ENCODE measurements around the gene LDB2. TPM values are rescaled to one million over a fixed set of nuclear protein-coding genes. Genes with fewer than 3 reads are reported as not detected.
A peak's percentile ranks its signal among the peaks of the same experiment; 100 is the strongest.

The LDB2 gene
- total RNA-seq, 4 donors from 2014 or later = 33.7 to 191 (median 43.5) TPM

DNA sequence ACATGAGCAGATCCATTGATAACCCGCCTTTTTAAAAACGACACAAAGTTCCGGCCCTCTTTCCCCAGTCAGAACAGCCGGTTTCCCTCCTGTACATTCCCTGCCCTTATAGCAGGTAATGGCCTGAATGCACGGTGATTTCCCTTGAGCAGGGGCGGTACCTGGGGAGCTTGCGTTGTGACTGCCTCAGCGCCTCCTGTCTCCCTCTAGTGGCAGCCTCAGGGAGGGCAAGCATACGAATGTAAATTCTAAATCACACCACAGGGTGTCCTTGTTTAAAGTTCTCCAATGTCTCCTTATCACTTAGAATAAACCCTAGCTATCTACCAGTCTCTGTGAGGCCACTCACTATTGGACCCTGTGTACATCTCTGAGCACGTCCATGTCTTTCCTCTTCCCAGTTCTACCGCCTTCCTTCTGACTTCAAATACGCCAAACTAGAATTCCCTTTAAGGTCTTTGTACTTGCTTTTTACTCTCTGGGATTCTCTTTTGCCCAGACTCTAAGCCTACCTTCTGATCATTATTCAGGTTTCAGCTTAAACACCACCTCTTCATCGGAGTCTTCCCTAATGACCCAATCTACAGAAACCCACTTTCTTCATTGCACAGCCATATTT, 18.4 kb upstream of the LDB2 start:
- ATAC-seq (ENCODE audit: low FRiP score) (peak; percentile 43), DNase-seq (ENCODE audit: low spot score) (no peak)
- TF ChIP-seq, protein P1, sequence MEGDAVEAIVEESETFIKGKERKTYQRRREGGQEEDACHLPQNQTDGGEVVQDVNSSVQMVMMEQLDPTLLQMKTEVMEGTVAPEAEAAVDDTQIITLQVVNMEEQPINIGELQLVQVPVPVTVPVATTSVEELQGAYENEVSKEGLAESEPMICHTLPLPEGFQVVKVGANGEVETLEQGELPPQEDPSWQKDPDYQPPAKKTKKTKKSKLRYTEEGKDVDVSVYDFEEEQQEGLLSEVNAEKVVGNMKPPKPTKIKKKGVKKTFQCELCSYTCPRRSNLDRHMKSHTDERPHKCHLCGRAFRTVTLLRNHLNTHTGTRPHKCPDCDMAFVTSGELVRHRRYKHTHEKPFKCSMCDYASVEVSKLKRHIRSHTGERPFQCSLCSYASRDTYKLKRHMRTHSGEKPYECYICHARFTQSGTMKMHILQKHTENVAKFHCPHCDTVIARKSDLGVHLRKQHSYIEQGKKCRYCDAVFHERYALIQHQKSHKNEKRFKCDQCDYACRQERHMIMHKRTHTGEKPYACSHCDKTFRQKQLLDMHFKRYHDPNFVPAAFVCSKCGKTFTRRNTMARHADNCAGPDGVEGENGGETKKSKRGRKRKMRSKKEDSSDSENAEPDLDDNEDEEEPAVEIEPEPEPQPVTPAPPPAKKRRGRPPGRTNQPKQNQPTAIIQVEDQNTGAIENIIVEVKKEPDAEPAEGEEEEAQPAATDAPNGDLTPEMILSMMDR (IDR thresholded peaks at IDR 0.05) = peak in 1 of 3 donors; percentile 27

DNA sequence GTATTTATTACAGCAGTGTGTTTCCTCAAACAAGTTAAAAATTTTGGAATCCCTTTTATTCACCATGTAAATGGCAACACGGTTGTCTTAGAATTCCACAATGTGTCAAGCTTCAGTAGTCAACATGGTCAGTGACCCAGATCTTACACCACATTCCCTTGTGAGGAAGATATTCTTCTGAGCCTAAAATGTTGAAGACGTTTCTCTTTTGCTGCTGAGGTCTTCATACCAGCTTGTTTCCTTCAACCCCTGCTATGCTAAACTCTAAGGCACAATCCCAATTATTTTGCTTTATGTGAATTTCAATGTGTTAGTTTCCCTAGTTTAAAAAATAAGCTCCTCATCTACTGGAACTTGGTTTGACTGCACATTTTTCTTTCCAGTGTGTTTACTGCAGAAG, 17.6 kb upstream of the LDB2 start:
- DNase-seq (ENCODE audit: low spot score) = no peak
- no peak for ATAC-seq (ENCODE audit: low FRiP score)
- TF ChIP-seq, protein P1 (IDR thresholded peaks at IDR 0.05) = no peak

DNA sequence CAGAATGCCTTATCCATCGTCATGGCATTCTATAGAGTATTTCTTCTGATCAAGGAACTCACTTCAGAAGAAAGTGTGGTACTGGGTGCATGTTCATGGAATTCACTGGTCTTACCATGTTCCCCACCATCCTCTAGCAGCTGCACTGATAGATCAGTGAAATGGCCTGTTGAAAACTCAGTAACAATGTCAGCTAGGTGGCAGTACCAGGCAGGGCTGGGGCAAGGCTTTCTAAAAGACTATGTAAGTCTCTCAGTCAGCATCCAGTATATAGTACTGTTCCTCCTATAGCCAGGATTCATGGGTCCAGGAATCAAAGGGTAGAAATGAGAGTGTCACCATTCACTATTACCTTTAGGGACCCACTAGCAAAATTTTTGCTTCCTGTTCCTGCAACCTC, 15.8 kb upstream of the LDB2 start:
- TF ChIP-seq, protein P1 (IDR thresholded peaks at IDR 0.05) = no peak
- no peak for DNase-seq (ENCODE audit: low spot score)
- ATAC-seq (ENCODE audit: low FRiP score) = peak; percentile 22

DNA sequence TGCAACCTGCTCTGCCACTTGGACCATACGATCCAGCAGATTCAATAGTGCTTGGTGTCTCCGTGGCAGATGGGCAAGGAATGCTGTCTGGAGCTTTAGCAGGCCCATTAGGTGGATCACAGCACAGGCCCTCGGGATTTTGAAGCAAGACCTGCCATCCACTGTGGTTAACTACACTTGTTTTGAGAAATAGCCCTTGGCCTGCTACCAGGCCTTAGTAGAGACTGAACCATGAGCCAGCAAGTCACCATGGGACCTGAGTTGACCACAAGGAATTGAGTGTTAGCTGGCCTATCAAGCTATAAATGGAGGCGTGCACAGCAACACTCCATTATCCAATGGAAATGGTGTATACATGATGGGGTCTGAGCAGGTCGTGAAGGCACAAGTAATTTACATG, 14.5 kb upstream of the LDB2 start:
- TF ChIP-seq, protein P1 (IDR thresholded peaks at IDR 0.05) = no peak
- ATAC-seq (ENCODE audit: low FRiP score) (no peak), DNase-seq (ENCODE audit: low spot score) (no peak)

DNA sequence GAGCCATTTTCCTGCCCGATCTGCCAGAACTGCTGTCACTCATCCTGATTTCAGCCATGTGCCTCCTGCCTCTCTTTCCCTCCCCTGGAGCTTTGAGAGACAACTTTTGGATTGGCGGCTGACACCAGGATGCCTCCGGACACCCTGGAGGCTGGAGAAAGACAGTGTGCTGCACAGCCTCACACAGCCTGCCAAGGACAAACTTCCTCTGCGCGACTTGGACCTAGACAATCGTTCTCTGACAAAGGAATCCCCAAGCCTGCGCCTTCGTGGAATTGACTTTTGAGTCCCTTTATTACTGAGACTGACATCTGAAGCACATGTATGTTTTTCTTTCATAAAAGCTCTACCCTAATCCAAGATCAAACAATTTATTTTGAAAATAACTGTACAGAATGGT, 10.8 kb upstream of the LDB2 start:
- DNase-seq (ENCODE audit: low spot score) = no peak
- TF ChIP-seq, protein P1 (IDR thresholded peaks at IDR 0.05) = no peak
- no peak for ATAC-seq (ENCODE audit: low FRiP score)

DNA sequence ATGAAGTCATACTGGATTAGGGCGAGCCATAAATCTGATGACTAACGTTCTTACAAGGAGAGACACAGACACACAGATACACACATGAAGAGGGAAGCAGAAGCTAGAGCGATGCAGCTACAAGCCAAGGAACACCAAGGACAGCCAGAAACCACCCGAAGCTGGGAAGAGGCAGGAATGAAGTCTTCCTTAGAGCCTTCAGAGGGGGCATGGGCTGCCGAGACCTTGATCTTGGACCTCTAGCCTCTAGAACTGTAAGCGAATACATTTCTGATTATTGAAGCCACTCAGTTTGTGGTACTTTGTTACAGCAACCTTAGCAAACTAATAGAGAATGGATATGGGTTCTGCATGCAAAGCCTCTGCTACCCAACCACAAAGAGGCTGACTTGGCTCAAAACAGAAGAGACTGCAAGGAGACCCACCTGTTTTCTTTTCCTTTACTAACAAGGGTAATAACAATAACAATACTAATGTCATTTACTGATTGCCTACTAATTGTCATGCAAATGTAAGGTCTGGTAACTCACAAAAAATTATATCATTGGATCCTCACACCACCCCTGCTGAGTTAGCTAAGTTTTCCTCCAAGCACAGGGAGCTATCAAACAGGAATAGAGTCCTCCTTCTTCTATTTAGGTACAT, 10.1 kb upstream of the LDB2 start:
- DNase-seq (ENCODE audit: low spot score) (no peak), ATAC-seq (ENCODE audit: low FRiP score) (no peak)
- TF ChIP-seq, protein P1 (IDR thresholded peaks at IDR 0.05) = no peak

DNA sequence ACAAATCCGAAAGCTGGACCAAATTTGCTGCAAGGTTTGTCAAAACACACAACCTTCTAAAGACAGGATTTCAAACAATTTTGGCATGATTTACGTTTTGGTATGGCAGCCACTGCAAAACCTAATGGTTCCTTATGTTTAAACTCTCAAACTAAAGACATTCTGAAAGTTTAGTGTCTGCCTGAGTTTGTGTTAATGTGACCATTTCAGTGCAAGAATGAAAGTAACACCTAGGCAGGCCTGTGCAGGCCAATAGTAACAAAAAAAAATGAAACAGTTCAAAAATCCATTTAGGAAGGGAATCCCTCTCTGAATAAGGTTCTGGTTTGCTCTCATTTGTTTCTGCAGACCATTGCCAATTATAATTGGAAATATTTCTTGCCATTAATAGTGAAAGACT, 1.9 kb upstream of the LDB2 start:
- DNase-seq (ENCODE audit: low spot score) (no peak), ATAC-seq (ENCODE audit: low FRiP score) (no peak)
- TF ChIP-seq, protein P1 (IDR thresholded peaks at IDR 0.05) = no peak
